HG03095 (cell line): ENCODE measurements around the gene KCNIP1.

Source experiments
- ATAC-seq: cut with Tn5 transposase; IDR thresholded peaks from one replicate; pipeline ENCODE4 v1.9.1; 2021; ENCODE audit warnings: moderate library complexity; ENCODE audit not compliant: unreplicated experiment

KCNIP1 gene

DNA sequence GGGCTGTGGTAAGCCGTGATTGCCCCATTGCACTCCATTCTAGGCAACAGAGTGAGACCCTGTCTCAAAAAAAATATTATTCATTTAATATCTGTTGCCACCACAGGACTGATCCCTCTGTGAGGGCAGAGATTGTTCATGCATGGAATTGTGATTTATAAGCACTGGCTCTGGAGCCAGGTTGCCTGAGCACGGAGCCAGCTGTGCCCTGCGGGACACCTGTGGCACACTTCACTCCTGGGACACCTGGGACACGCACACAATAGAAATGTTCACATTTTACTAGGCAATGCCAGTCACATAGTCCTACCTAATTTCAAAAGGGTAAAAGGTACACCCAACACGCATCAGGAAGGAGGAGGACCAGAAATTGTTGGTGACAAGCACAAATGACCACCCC lies 196.7 kb downstream of the KCNIP1 start:
- no peak for ATAC-seq

GRCh38 chr5:170701334-170701733 lies 197.5 kb downstream of the KCNIP1 start:
- ATAC-seq, result no peak

GRCh38 chr5:170704417-170705192 lies 200.8 kb downstream of the KCNIP1 start:
- no peak for ATAC-seq

DNA sequence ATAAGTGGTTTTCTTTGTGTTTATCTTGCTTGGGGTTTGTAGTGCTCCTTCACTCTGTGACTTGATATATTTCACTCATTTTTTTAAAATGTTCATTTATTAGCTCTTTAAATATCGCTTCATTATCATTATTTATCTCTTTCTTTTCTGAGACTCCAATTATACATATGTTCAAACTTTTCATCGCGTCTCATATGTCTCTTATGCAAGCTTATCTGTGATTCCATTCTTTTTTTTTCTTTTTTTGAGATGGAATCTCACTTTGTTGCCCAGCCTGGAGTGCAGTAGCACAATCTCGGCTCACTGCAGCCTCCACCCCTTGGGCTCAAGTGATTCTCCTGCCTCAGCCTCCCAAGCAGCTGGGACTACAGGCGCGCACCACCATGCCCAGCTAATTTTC lies 205.8 kb downstream of the KCNIP1 start:
- ATAC-seq, result no peak

- no peak for ATAC-seq
Measured at GRCh38 chr5:170711300-170711699, 207.5 kb downstream of the KCNIP1 start.

GRCh38 chr5:170715141-170715540 lies 211.3 kb downstream of the KCNIP1 start:
- ATAC-seq, result no peak

- no peak for ATAC-seq
Measured at GRCh38 chr5:170716396-170716795, 212.6 kb downstream of the KCNIP1 start.

DNA sequence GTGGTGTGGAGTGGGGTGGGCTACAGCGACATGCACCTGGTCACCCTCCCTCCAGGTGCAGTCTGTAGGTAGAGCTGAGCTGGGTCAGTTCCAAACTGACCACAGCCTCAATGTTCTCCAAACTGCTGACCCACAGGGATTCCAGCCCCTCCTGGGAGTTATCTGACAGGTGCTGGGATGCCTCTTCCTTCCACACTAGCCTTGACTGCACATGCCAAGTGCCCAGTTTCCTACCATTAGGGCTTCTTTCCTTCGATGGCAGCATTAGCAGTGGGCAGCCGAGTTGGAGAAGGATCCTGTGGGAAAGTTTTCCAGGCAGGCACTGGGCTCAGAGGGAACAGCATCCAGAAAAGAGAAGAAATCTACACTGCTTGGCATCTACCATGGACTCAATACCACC lies 215.7 kb downstream of the KCNIP1 start:
- ATAC-seq, result no peak

DNA sequence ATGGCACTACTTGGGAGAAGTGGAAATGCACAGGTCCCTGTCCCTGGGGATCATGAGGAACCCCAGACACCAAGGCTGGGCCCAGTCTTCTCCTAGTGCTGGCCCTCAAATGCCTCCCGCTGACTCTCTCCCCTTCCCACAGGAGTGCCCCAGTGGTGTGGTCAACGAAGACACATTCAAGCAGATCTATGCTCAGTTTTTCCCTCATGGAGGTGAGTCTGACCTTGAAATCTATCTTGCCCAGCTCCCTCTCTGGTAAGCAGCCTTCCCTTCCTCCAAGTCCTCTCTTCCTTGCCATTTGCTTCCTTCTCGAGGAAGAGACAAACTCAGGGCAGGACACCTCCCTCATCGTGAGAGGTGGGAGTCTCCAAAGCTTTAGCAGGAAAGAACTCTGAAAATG lies 216.4 kb downstream of the KCNIP1 start:
- no peak for ATAC-seq

GRCh38 chr5:170720984-170721383 lies 217.2 kb downstream of the KCNIP1 start:
- ATAC-seq, result no peak

DNA sequence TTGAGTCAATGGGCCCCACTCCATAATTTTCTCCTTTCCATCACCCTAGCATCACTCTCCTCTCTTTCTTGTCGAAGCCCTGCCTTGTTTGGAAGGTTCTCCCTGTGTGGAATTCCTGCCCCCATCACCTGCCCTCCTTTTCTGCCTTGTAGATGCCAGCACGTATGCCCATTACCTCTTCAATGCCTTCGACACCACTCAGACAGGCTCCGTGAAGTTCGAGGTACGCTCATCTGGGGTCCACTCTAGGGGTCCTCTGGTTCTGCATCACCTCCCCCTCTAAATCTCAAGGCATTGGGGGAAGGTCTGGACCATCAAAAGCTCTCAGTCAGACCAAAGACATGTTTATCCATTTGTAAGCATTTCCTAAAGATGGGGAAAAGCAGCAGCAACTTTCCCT lies 217.9 kb downstream of the KCNIP1 start:
- ATAC-seq, result no peak

DNA sequence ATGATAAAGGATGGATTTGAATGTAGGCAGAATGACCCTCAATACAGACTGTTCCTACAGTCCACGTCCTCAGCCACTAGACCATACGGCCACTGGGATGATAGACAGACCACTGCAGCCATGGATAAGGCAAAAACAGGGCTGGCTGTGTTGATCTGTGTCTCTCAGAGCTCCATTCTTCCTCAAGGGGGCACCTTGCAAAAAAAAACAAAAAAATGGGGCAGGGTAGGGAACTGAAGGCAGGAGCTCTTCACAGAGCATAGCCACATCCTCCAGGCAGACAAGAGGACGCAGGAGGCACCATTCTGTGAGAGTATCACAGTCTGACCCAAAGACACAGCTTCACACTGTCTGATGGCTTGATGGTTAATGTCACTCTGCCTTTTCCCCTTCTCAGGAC lies 218.5 kb downstream of the KCNIP1 start:
- no peak for ATAC-seq

GRCh38 chr5:170731052-170731451 lies 227.2 kb downstream of the KCNIP1 start:
- ATAC-seq, result no peak

DNA sequence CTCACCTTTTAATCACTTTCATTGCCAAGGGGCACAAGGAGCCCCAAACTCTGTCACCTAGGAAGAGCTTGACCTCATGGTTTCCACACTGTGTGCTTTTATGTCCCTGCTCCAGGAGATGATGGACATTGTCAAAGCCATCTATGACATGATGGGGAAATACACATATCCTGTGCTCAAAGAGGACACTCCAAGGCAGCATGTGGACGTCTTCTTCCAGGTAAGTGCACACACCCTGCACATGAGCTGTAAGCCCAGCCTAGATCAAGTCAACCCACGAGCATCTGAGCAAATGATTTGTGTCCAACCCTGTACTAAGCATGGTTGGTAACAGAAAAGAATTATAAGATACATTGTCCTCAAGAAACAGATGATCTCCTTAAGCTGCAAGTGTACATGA lies 228.9 kb downstream of the KCNIP1 start:
- ATAC-seq, result no peak

GRCh38 chr5:170736966-170737365 lies 233.1 kb downstream of the KCNIP1 start:
- ATAC-seq, result no peak

DNA sequence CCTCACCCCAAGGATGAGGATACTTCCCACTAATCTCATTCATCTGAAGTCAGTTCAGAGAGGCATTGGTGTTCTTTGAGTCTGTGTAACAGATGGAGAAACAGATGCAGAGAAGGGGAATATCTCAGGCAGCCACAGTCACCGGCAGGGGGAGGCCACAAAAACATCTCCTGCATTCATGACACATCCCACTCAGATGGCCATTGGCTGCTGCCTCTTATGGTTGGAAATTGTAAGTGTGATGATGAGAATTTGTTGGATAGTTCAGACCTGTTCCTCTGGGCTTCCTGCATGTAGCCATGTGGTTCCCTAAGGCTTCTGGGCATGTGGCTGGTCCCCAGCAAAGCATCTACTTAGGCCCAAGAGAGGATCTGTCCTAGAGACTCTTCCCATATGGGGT lies 233.8 kb downstream of the KCNIP1 start:
- ATAC-seq, result no peak

DNA sequence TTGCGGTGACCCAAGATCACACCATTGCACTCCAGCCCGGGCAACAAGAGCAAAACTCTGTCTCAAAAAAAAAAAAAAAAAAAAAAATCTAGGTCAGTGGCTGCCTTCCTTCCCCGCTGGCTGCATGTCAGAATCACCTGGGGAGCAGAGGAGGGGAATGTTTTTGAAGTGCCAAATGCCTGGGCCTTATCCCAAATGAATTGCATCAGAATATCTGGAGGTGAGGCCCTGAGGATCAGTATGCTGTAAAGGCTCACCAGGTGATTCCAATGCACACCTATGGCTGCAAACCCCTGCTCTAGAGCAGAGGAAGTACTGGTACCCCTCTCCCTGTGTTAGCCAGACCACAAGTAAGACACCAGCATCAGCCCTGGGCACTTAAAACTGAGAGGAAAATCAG lies 235.0 kb downstream of the KCNIP1 start:
- no peak for ATAC-seq

DNA sequence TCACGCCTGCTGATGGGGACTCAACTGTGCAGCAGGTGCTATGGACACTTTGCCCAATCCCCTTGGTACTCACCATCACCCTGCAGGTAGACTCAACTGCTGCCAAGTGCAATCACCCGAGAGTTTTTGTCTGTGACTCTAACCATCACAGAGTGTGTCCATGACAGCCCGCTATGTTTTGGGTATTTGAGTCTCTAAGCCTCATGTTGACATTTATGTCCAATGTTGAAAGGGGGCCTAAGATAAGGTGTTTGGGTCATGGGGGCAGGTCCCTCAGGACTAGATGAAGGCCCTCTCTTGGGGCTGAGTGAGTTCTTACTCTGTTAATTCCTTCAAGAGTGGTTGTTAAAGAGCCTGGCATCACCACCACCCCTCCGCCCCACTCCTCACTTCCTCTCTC lies 235.6 kb downstream of the KCNIP1 start:
- no peak for ATAC-seq

- no peak for ATAC-seq
Measured at GRCh38 chr5:170740551-170741205, 236.9 kb downstream of the KCNIP1 start.

GRCh38 chr5:170741801-170742200 lies 238.0 kb downstream of the KCNIP1 start:
- no peak for ATAC-seq

DNA sequence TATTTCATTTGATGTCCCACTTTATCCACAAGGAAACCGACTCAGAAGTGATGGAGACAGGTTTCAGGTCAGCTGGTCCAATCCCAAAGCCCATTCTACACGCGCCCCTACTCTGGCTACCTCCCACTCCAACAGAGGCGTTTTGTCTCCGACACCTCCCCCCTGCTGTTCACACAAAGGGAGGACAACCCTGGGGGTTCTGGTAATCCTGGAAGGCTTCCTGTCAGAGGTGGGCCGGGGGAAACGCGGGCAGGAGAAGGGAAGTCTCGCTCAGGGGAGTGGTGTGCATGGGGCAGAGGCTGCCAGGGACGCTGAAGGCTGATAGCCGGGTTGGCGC lies 240.0 kb downstream of the KCNIP1 start:
- ATAC-seq, result no peak

DNA sequence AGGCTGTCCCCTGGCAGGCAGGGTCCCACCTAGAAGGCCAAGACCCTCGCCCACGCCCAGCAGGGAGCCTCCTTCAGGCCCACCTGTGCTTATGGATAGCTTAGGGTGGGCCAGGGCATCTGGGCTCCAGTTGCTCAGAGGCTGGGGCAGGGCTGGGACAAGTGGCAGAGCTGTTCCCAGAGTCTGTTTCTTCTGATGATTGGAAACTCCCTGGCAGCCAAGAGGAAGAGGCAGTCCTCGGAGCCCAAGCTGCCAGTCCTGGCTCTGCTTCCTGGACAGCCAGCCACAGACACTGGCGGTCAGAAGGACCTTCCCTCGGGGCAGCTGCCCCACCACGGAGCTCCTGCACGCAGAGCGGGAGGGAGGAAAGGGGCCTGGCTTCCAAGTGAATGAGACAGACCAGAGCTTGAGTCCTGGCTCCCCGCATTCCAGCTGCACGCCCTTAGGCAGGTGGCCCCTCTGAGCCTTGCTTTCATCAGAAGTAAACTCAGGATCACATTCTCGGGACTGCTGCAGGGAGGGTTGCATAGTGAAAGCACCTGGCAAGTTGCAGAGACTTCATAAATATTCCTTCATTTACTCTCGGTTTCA lies 241.8 kb downstream of the KCNIP1 start:
- ATAC-seq, result no peak
